H9 (cell line): ENCODE data around the gene IGF2R. TPM values are rescaled to one million over a fixed set of nuclear protein-coding genes. Genes with fewer than 3 reads are reported as not detected.

ENCODE experiments used
- DNase-seq: peaks from one replicate; pipeline ENCODE4 v3.0.0-alpha.2; 2017
- H2AFZ ChIP-seq: one replicate; pipeline ENCODE4 v1.6.1; 2013; ENCODE audit warnings: mild to moderate bottlenecking, low read length, control low read depth, moderate library complexity
- H2AK5ac ChIP-seq: 2 replicates; pipeline ENCODE4 v1.6.1; 2013; ENCODE audit warnings: low read length, control low read depth, mixed read lengths; ENCODE audit not compliant: insufficient read length
- H2BK120ac ChIP-seq: one replicate; pipeline ENCODE4 v1.6.1; 2013; ENCODE audit warnings: low read depth, mild to moderate bottlenecking, low read length, control low read depth, inconsistent platforms; ENCODE audit not compliant: poor library complexity, severe bottlenecking
- H2BK12ac ChIP-seq: 2 replicates; pipeline ENCODE4 v1.6.1; 2013; ENCODE audit warnings: low read length, control low read depth, mixed read lengths, low read depth; ENCODE audit not compliant: insufficient read length
- H2BK15ac ChIP-seq: 2 replicates; pipeline ENCODE4 v1.6.1; 2013; ENCODE audit warnings: low read depth, low read length, control low read depth
- H2BK20ac ChIP-seq: one replicate; pipeline ENCODE4 v1.6.1; 2013; ENCODE audit warnings: low read depth, mild to moderate bottlenecking, low read length, control low read depth, inconsistent platforms; ENCODE audit not compliant: poor library complexity, severe bottlenecking
- H2BK5ac ChIP-seq: 2 replicates; pipeline ENCODE4 v1.6.1; 2013; ENCODE audit warnings: low read length, control low read depth, mixed read lengths; ENCODE audit not compliant: insufficient read length
- H3K14ac ChIP-seq: 2 replicates; pipeline ENCODE4 v1.6.1; 2013; ENCODE audit warnings: low read length, control low read depth; ENCODE audit not compliant: insufficient read depth
- H3K18ac ChIP-seq: 2 replicates; pipeline ENCODE4 v1.6.1; 2013; ENCODE audit warnings: low read depth, mild to moderate bottlenecking, mixed read lengths, low read length, control low read depth; ENCODE audit not compliant: insufficient read length
- H3K23ac ChIP-seq: 2 replicates; pipeline ENCODE4 v1.6.1; 2013; ENCODE audit warnings: low read length, control low read depth, mixed read lengths, low read depth; ENCODE audit not compliant: insufficient read length
- H3K23me2 ChIP-seq: 2 replicates; pipeline ENCODE4 v1.6.1; 2013; ENCODE audit warnings: low read depth, mild to moderate bottlenecking, mixed read lengths, low read length, control low read depth; ENCODE audit not compliant: insufficient read length, poor library complexity, severe bottlenecking
- H3K27ac ChIP-seq: 2 replicates; pipeline ENCODE4 v1.5.1; 2013; ENCODE audit warnings: low read length, control low read depth, mixed read lengths, low read depth; ENCODE audit not compliant: insufficient read length
- H3K27me3 ChIP-seq: 2 replicates; pipeline ENCODE4 v1.6.1; 2013; ENCODE audit warnings: low read length, control low read depth, inconsistent platforms; ENCODE audit not compliant: insufficient read depth
- H3K4ac ChIP-seq: 2 replicates; pipeline ENCODE4 v1.6.1; 2013; ENCODE audit warnings: low read depth, mild to moderate bottlenecking, control low read depth, inconsistent platforms, low read length, moderate library complexity
- H3K4me1 ChIP-seq: 2 replicates; pipeline ENCODE4 v1.6.1; 2013; ENCODE audit warnings: low read length, control low read depth, inconsistent platforms; ENCODE audit not compliant: insufficient read depth
- H3K4me2 ChIP-seq: 2 replicates; pipeline ENCODE4 v1.6.1; 2013; ENCODE audit warnings: low read length, control low read depth, mixed read lengths; ENCODE audit not compliant: insufficient read length, insufficient read depth
- H3K56ac ChIP-seq: 2 replicates; pipeline ENCODE4 v1.6.1; 2013; ENCODE audit warnings: low read depth, mild to moderate bottlenecking, mixed read lengths, low read length, control low read depth; ENCODE audit not compliant: insufficient read length
- H3K79me1 ChIP-seq: 2 replicates; pipeline ENCODE4 v1.6.1; 2013; ENCODE audit warnings: low read depth, mild to moderate bottlenecking, moderate library complexity, low read length, control low read depth, inconsistent platforms; ENCODE audit not compliant: insufficient read depth, poor library complexity, severe bottlenecking
- H3K79me2 ChIP-seq: 2 replicates; pipeline ENCODE4 v1.6.1; 2013; ENCODE audit warnings: low read length, control low read depth, inconsistent platforms; ENCODE audit not compliant: insufficient read depth
- H3K9ac ChIP-seq: 2 replicates; pipeline ENCODE4 v1.6.1; 2013; ENCODE audit warnings: low read length, control low read depth, mixed read lengths; ENCODE audit not compliant: insufficient read length; ENCODE audit errors: extremely low read depth
- H3K9me3 ChIP-seq: one replicate; pipeline ENCODE4 v1.6.1; 2013; ENCODE audit warnings: low read depth, low read length, inconsistent platforms; ENCODE audit not compliant: control insufficient read depth
- H3T11ph ChIP-seq: one replicate; pipeline ENCODE4 v1.6.1; 2013; ENCODE audit warnings: mild to moderate bottlenecking, low read length, control low read depth, inconsistent platforms
- H4K20me1 ChIP-seq: one replicate; pipeline ENCODE4 v1.6.1; 2013; ENCODE audit not compliant: control insufficient read depth, insufficient read length, insufficient read depth
- H4K5ac ChIP-seq: 2 replicates; pipeline ENCODE4 v1.6.1; 2013; ENCODE audit warnings: low read depth, mild to moderate bottlenecking, mixed read lengths, low read length, control low read depth; ENCODE audit not compliant: insufficient read length
- H4K8ac ChIP-seq: replicated peaks from 2 replicates; pipeline ENCODE4 v1.6.1; 2013; ENCODE audit warnings: low read length, control low read depth, mixed read lengths, low read depth; ENCODE audit not compliant: insufficient read length
- H4K91ac ChIP-seq: 2 replicates; pipeline ENCODE4 v1.6.1; 2013; ENCODE audit warnings: low read depth, mild to moderate bottlenecking, moderate library complexity, mixed read lengths, low read length, control low read depth; ENCODE audit not compliant: insufficient read length
- H3K27ac Mint-ChIP-seq, 3 experiments: 2 replicates in 2 of 3; 3 replicates in 1 of 3; pipeline ENCODE4 v1.8.0; 2020 to 2021; ENCODE audit warnings: mixed read lengths in 3 of 3, mild to moderate bottlenecking in 1 of 3, moderate library complexity in 1 of 3
- H3K27me3 Mint-ChIP-seq: 2 replicates; pipeline ENCODE4 v1.8.0; 2021; ENCODE audit warnings: low read depth, mild to moderate bottlenecking, moderate library complexity, mixed read lengths
- H3K36me3 Mint-ChIP-seq, 3 experiments: 2 replicates in 2 of 3; 3 replicates in 1 of 3; pipeline ENCODE4 v1.8.0; 2020 to 2021; ENCODE audit warnings: low read depth in 3 of 3, mixed read lengths in 3 of 3; ENCODE audit not compliant: insufficient read depth in 1 of 3
- H3K4me1 Mint-ChIP-seq, 2 experiments: 2 replicates each; pipeline ENCODE4 v1.8.0; 2020; ENCODE audit warnings: mixed read lengths in 2 of 2
- H3K4me3 Mint-ChIP-seq, 2 experiments: 2 replicates in 1 of 2; 3 replicates in 1 of 2; pipeline ENCODE4 v1.8.0; 2020 to 2021; ENCODE audit warnings: mild to moderate bottlenecking in 2 of 2, mixed read lengths in 2 of 2, moderate library complexity in 1 of 2
- H3K9me3 Mint-ChIP-seq, 2 experiments: 2 replicates in 1 of 2; 3 replicates in 1 of 2; pipeline ENCODE4 v1.8.0; 2020; ENCODE audit warnings: mild to moderate bottlenecking in 2 of 2, mixed read lengths in 2 of 2, moderate library complexity in 1 of 2
- CTCF ChIP-seq: fragments of 200-600 bp; sonication (generic); conservative IDR thresholded peaks from 3 replicates; pipeline ENCODE4 v1.8.0; 2021; ENCODE audit warnings: antibody characterized with exemption, mild to moderate bottlenecking
- WGBS: extraction: QIAGEN DNeasy Blood & Tissue Kit; methylation state at CpG from one replicate; pipeline ENCODE4 v1.1.7; 2013; ENCODE audit warnings: missing lambda C conversion rate, low lambda C conversion rate, mixed read lengths; ENCODE audit not compliant: insufficient read length; ENCODE audit errors: extremely low coverage; 5-methylcytosine and 5-hydroxymethylcytosine counted together
- total RNA-seq: library from RNA; stranded (reverse); gene quantifications from 2 replicates; pipeline ENCODE4 v1.2.1, GENCODE V29; 2021

Gene IGF2R
- total RNA-seq, 1 experiment from 2014 or later, result 66.7 TPM

- H3K36me3 Mint-ChIP-seq, result no peaks in the 10 kb centered on the region; a peak in 2 of 7 replicates
- no peak overlapping the region for H3K14ac ChIP-seq
Observed at GRCh38 chr6:159973951-159974350, 5.1 kb downstream of the IGF2R start.

More at GRCh38 chr6:159973951-159974350, 5.1 kb downstream of the IGF2R start:
- Histone ChIP-seq H3K4me1 (peaks cover 17% of the 10 kb centered on the region; the same call in 1 of the 2 replicates), H2BK5ac (no peak overlapping the region), H2BK12ac (no peak overlapping the region), H3K9ac (no peak overlapping the region), H4K5ac (no peak overlapping the region), H3K23ac (no peak overlapping the region), H2AK5ac (no peak overlapping the region), H2BK120ac (no peak overlapping the region), H3K79me1 (no peaks in the 10 kb centered on the region), H2AFZ (no peak overlapping the region), H3K4ac (no peak overlapping the region), H3K23me2 (no peaks in the 10 kb centered on the region), H3K56ac (no peak overlapping the region), H3K27me3 (no peaks in the 10 kb centered on the region), H4K8ac (no peak overlapping the region), H4K91ac (no peak overlapping the region), H4K20me1 (no peaks in the 10 kb centered on the region), H3K18ac (no peak overlapping the region), H3K79me2 (peaks cover 51% of the 10 kb centered on the region; the same call in 1 of the 2 replicates), H3K4me2 (no peak overlapping the region), H2BK20ac (no peak overlapping the region), H3T11ph (no peak overlapping the region), H3K9me3 (no peaks in the 10 kb centered on the region), H3K27ac (no peak overlapping the region), H2BK15ac (no peak overlapping the region)
- H3K27ac Mint-ChIP-seq, result no peak overlapping the region
- no CpG with 5 or more reads among the region's 2 CpGs for WGBS
- TF ChIP-seq CTCF, result no peak
- no peak overlapping the region; a peak in 1 of 5 replicates for H3K4me3 Mint-ChIP-seq
- peaks cover 1% of the 10 kb centered on the region for H3K27me3 Mint-ChIP-seq
- no peaks in the 10 kb centered on the region for H3K9me3 Mint-ChIP-seq
- DNase-seq, result no peak
- H3K4me1 Mint-ChIP-seq, result peaks cover 73 to 77% of the 10 kb centered on the region in 2 experiments
